ENCODE results near the gene CX3CR1. TPM values are rescaled to one million over a fixed set of nuclear protein-coding genes. Genes with fewer than 3 reads are reported as not detected.

Gene CX3CR1
- not detected in 2 replicates for total RNA-seq
- long read RNA-seq, result 0 reads

- no peak for DNase-seq (ENCODE audit: low spot score, unreplicated experiment)
- H3K27ac Mint-ChIP-seq, result no peak within 1 kb of the TSS
- H3K27me3 Mint-ChIP-seq, result peaks cover 16% of the 10 kb centered on the region
These were observed at the start of gene CX3CR1 for GRCh38 chr3:39279745-39280517. TSS of gene CX3CR1 (minus strand) at chr3:39280036. CDS start at chr3:39266509, 13,527 bp downstream.

GRCh38 chr3:39329493-39329892 is 49.7 kb upstream of the CX3CR1 start, which contains the start of gene CCR8:
TSS of gene CCR8 (plus strand) at chr3:39329709. CDS start at chr3:39332332, 2,623 bp downstream.
- H3K27ac Mint-ChIP-seq, result no peak within 1 kb of the TSS

More at GRCh38 chr3:39279745-39280517, at the start of gene CX3CR1:
- Mint-ChIP-seq H3K36me3 (ENCODE audit: insufficient read depth) (no peaks in the 10 kb centered on the region), H3K4me3 (ENCODE audit: low read depth) (no peak within 1 kb of the TSS), H3K4me1 (ENCODE audit: low read depth) (peaks cover 4% of the 10 kb centered on the region), H3K9me3 (ENCODE audit: low read depth) (no peaks in the 10 kb centered on the region)
- TF ChIP-seq CTCF (IDR thresholded peaks at IDR 0.05; ENCODE audit: unreplicated experiment), result no peak

GRCh38 chr3:39327746-39328349 is 48.0 kb upstream of the CX3CR1 start:
- Mint-ChIP-seq H3K9me3 (ENCODE audit: low read depth) (no peaks in the 10 kb centered on the region), H3K4me1 (ENCODE audit: low read depth) (peaks cover 1% of the 10 kb centered on the region), H3K36me3 (ENCODE audit: insufficient read depth) (no peaks in the 10 kb centered on the region), H3K27me3 (peaks cover 6% of the 10 kb centered on the region), H3K4me3 (ENCODE audit: low read depth) (no peak overlapping the region), H3K27ac (no peak overlapping the region)
- DNase-seq (ENCODE audit: low spot score, unreplicated experiment), result no peak
- no peak for TF ChIP-seq CTCF (IDR thresholded peaks at IDR 0.05; ENCODE audit: unreplicated experiment)

More at GRCh38 chr3:39329493-39329892, 49.7 kb upstream of the CX3CR1 start, which contains the start of gene CCR8:
- Mint-ChIP-seq H3K36me3 (ENCODE audit: insufficient read depth) (no peaks in the 10 kb centered on the region), H3K4me1 (ENCODE audit: low read depth) (no peaks in the 10 kb centered on the region), H3K9me3 (ENCODE audit: low read depth) (no peaks in the 10 kb centered on the region), H3K27me3 (peaks cover 6% of the 10 kb centered on the region), H3K4me3 (ENCODE audit: low read depth) (no peak within 1 kb of the TSS)
- no peak for TF ChIP-seq CTCF (IDR thresholded peaks at IDR 0.05; ENCODE audit: unreplicated experiment)
- no peak for DNase-seq (ENCODE audit: low spot score, unreplicated experiment)

- no peak overlapping the region for H3K4me3 Mint-ChIP-seq (ENCODE audit: low read depth)
- no peak for DNase-seq (ENCODE audit: low spot score, unreplicated experiment)
These were observed 47.4 kb upstream of the CX3CR1 start for GRCh38 chr3:39327053-39327745.

More at GRCh38 chr3:39327053-39327745, 47.4 kb upstream of the CX3CR1 start:
- H3K27ac Mint-ChIP-seq, result no peak overlapping the region
- H3K4me1 Mint-ChIP-seq (ENCODE audit: low read depth), result peaks cover 1% of the 10 kb centered on the region
- no peaks in the 10 kb centered on the region for H3K36me3 Mint-ChIP-seq (ENCODE audit: insufficient read depth)
- no peaks in the 10 kb centered on the region for H3K9me3 Mint-ChIP-seq (ENCODE audit: low read depth)
- no peak for TF ChIP-seq CTCF (IDR thresholded peaks at IDR 0.05; ENCODE audit: unreplicated experiment)
- peaks cover 6% of the 10 kb centered on the region for H3K27me3 Mint-ChIP-seq
